HepG2 (cell line): ENCODE measurements around the gene RNF13. TPM values are rescaled to one million over a fixed set of nuclear protein-coding genes. Genes with fewer than 3 reads are reported as not detected.

Source experiments
- ATAC-seq: fragments of 200-7000 bp; cut with Tn5 transposase; 3 replicates; pipeline ENCODE4 v1.9.1; 2020; ENCODE audit warnings: mild to moderate bottlenecking, moderate library complexity
- BruUV-seq: library from RNA; stranded (reverse); fragments of 400-500 nt; replicated peaks from 2 replicates; lab custom pipeline; 2021; lab: Mats Ljungman, UMichigan
- CTCF ChIA-PET: fragments of 300-600 bp; formaldehyde crosslinking; extraction: SDS; loops from one replicate; lab custom pipeline; 2021; ENCODE audit warnings: low total read pairs, inconsistent platforms, low intra/inter-chr PET ratio; lab: Yijun Ruan, JAX
- POLR2A ChIA-PET: fragments of 350-600 bp; sonication (Branson Sonifier 250); formaldehyde crosslinking; loops from one replicate; lab custom pipeline; 2020; ENCODE audit warnings: antibody characterized with exemption, inconsistent platforms; lab: Yijun Ruan, JAX
- DNase-seq: peaks from one replicate; pipeline ENCODE4 v3.0.0-alpha.2; 2015; ENCODE audit warnings: low spot score
- FAIRE-seq: peaks from 3 replicates; lab custom pipeline; 2011; peaks lifted over from hg19 to GRCh38; lab: Jason Lieb, UNC
- H2AFZ ChIP-seq: one replicate; pipeline ENCODE4 v1.6.1; 2011; ENCODE audit warnings: low read length, inconsistent platforms
- H3K27ac ChIP-seq: fragments of 300-600 bp; 3 replicates; pipeline ENCODE4 v1.8.0; 2011; ENCODE audit warnings: mixed run types, mild to moderate bottlenecking, mixed read lengths, low read length, inconsistent platforms; ENCODE audit not compliant: insufficient read depth; ENCODE audit errors: extremely low read length
- H3K27me3 ChIP-seq, 2 experiments: fragments of 200-600 bp in 1 of 2; 2 replicates in 1 of 2; 3 replicates in 1 of 2; pipeline versions ENCODE4 v1.6.0 to v1.8.0; 2011; ENCODE audit warnings: low read length in 2 of 2, mild to moderate bottlenecking in 2 of 2, moderate library complexity in 2 of 2, inconsistent platforms in 1 of 2; ENCODE audit not compliant: insufficient read depth in 2 of 2, control insufficient read depth in 1 of 2
- H3K36me3 ChIP-seq, 2 experiments: fragments of 200-600 bp in 1 of 2; replicated peaks in 1 of 2; 2 replicates in 1 of 2; 3 replicates in 1 of 2; pipeline versions ENCODE4 v1.5.1 to v1.8.0; 2011; ENCODE audit warnings: low read length in 2 of 2, inconsistent platforms in 1 of 2; ENCODE audit not compliant: insufficient read depth in 2 of 2, control insufficient read depth in 1 of 2
- H3K4me1 ChIP-seq: 2 replicates; pipeline ENCODE4 v1.5.1; 2012; ENCODE audit warnings: low read length, inconsistent platforms; ENCODE audit not compliant: insufficient read depth
- H3K4me2 ChIP-seq: 2 replicates; pipeline ENCODE4 v1.6.0; 2011; ENCODE audit warnings: low read depth, low read length, inconsistent platforms
- H3K4me3 ChIP-seq, 3 experiments: fragments of 200-600 bp in 1 of 3; sonication (generic), shearing (Covaris generic) in 1 of 3; replicated peaks in 1 of 3; 2 replicates each; pipeline ENCODE4 v1.5.1; 2011 to 2016; ENCODE audit warnings: low read length in 3 of 3, inconsistent platforms in 2 of 3, low read depth in 2 of 3, mild to moderate bottlenecking in 2 of 3, control low read depth in 1 of 3, mixed read lengths in 1 of 3; ENCODE audit not compliant: insufficient read depth in 1 of 3
- H3K79me2 ChIP-seq: one replicate; pipeline ENCODE4 v1.6.1; 2011; ENCODE audit warnings: low read length, inconsistent platforms; ENCODE audit not compliant: insufficient read depth
- H3K9ac ChIP-seq: 2 replicates; pipeline ENCODE4 v1.6.0; 2011; ENCODE audit warnings: mild to moderate bottlenecking, low read depth, low read length, inconsistent platforms; ENCODE audit not compliant: insufficient read depth
- H3K9me3 ChIP-seq: 2 replicates; pipeline ENCODE4 v1.5.1; 2012; ENCODE audit warnings: mild to moderate bottlenecking, low read length
- H4K20me1 ChIP-seq: 2 replicates; pipeline ENCODE4 v1.6.0; 2011; ENCODE audit warnings: inconsistent platforms, mild to moderate bottlenecking, low read length, moderate library complexity; ENCODE audit not compliant: insufficient read depth
- THAP7 ChIP-seq: sonication (generic); formaldehyde crosslinking; IDR thresholded peaks from 2 replicates; pipeline ENCODE4 v1.8.1; 2023; ENCODE audit warnings: mild to moderate bottlenecking, missing genetic modification reagents
- ZBTB4 ChIP-seq: sonication (generic); formaldehyde crosslinking; IDR thresholded peaks from 2 replicates; pipeline ENCODE4 v1.4.0; 2020; ENCODE audit warnings: missing genetic modification reagents, mild to moderate bottlenecking, borderline replicate concordance
- ZMAT3 ChIP-seq: sonication (generic); formaldehyde crosslinking; conservative IDR thresholded peaks from 2 replicates; pipeline ENCODE4 v1.7.0; 2021; ENCODE audit warnings: missing genetic modification reagents
- ZNF296 ChIP-seq: sonication (generic); formaldehyde crosslinking; conservative IDR thresholded peaks from 2 replicates; pipeline ENCODE4 v1.5.0; 2020; ENCODE audit warnings: mild to moderate bottlenecking, missing genetic modification reagents
- WGBS: methylation state at CpG from one replicate; pipeline ENCODE4 v1.1.6; 2017; ENCODE audit warnings: low lambda C conversion rate; 5-methylcytosine and 5-hydroxymethylcytosine counted together
- in situ Hi-C: cut with HindIII; loops from 2 replicates; pipeline ENCODE4 v1.10.0; 2017; ENCODE audit warnings: low pct_unique_long_range_greater_than_20kb; ENCODE audit not compliant: extremely low pct_ligation_motif_present
- intact Hi-C: fragments of 100-400 bp; cut with micrococcal nuclease; formaldehyde crosslinking; loops from one replicate; pipeline ENCODE4 v1.10.0; 2022; ENCODE audit not compliant: unreplicated experiment
- polyA plus RNA-seq, 8 experiments: library from polyadenylated mRNA; depleted of rRNA in 3 of 8; stranded (reverse) in 7 of 8; unstranded in 1 of 8; fragments of >200 nt; fragmentation: Illumina TruSeq in 4 of 8; extraction: Trizol in 4 of 8; gene quantifications; 2 replicates each; pipeline versions ENCODE4 v1.2.1 to v1.2.3, GENCODE V29; 2011 to 2016; ENCODE audit warnings: low read depth in 4 of 8, missing spikeins in 1 of 8, mixed read lengths in 1 of 8; ENCODE audit not compliant: insufficient read depth in 1 of 8
- total RNA-seq, 5 experiments: library from RNA; depleted of rRNA; stranded (reverse); fragments of >200 nt; fragmentation: Illumina TruSeq; extraction: Trizol; gene quantifications; 2 replicates each; pipeline ENCODE4 v1.2.3, GENCODE V29; 2016; ENCODE audit warnings: low read depth in 1 of 5

RNF13 gene
- total and polyA plus RNA-seq, 2 of the 13 experiments (the other 11 are each of a cell fraction or from before 2014, with no cell fraction given), result 39.8 to 46.0 TPM

- H3K9me3 ChIP-seq, result no peaks in the 10 kb centered on the region
- no peak for FAIRE-seq
- WGBS, result 3% methylated on average over 2 of the region's 2 CpGs
- intact Hi-C loops, result loop anchor here (5.0 kb wide), 1 partner anchor 258 kb away; no protein-coding TSS in a partner anchor
- BruUV-seq, result no TSS peak
- no peak for DNase-seq
- in situ Hi-C loops, result loop anchor here (5.0 kb wide), 1 partner anchor 258 kb away; no protein-coding TSS in a partner anchor
- H3K27me3 ChIP-seq, result 0 out of 5 replicates have a peak, but pooled peaks cover 0 to 9% of the 10 kb centered on the region in 2 experiments
- no peak overlapping the region for H3K9ac ChIP-seq
- CTCF ChIA-PET, result interaction anchor here (2.0 kb wide), 1 partner anchor 276 kb away, joined by 12 read pairs; no protein-coding TSS in a partner anchor
- no peaks in the 10 kb centered on the region for H3K4me1 ChIP-seq
- no peak overlapping the region for H3K27ac ChIP-seq
- H3K4me2 ChIP-seq, result no peak overlapping the region
- no peak overlapping the region for H3K4me3 ChIP-seq
- H3K36me3 ChIP-seq, result no peaks in the 10 kb centered on the region
- ATAC-seq, result peak; percentile 36; the same call in 1 of the 3 replicates
- H2AFZ ChIP-seq, result no peak overlapping the region
- H3K79me2 ChIP-seq, result no peaks in the 10 kb centered on the region
- TF ChIP-seq ZMAT3 (CRISPR knock-in tag), result no peak
- TF ChIP-seq ZBTB4, result no peak
- no peak for TF ChIP-seq THAP7 (CRISPR knock-in tag)
- no peak for TF ChIP-seq ZNF296 (CRISPR knock-in tag)
- no peaks in the 10 kb centered on the region for H4K20me1 ChIP-seq
- POLR2A ChIA-PET, result no interaction called here
These were observed 42.8 kb upstream of the RNF13 start for GRCh38 chr3:149770246-149770645.
